Bronchial epithelial cell (primary cell): ENCODE results near the gene PCK1. TPM values are rescaled to one million over a fixed set of nuclear protein-coding genes. Genes with fewer than 3 reads are reported as not detected.

Source experiments
- DNase-seq: peaks from one replicate; pipeline ENCODE4 v3.0.0-alpha.2; 2010; ENCODE audit warnings: low read depth
- FAIRE-seq: peaks from 2 replicates; lab custom pipeline; 2011; peaks lifted over from hg19 to GRCh38; lab: Jason Lieb, UNC
- H3K27me3 ChIP-seq: 2 replicates; pipeline ENCODE4 v1.5.1; 2011; ENCODE audit warnings: low read length; ENCODE audit not compliant: control insufficient read depth, insufficient read depth
- H3K36me3 ChIP-seq: 2 replicates; pipeline ENCODE4 v1.5.1; 2011; ENCODE audit warnings: low read length; ENCODE audit not compliant: control insufficient read depth, insufficient read depth
- H3K4me3 ChIP-seq: 2 replicates; pipeline ENCODE4 v1.5.1; 2011; ENCODE audit warnings: mild to moderate bottlenecking, low read depth, low read length, control low read depth
- total RNA-seq: library from RNA; depleted of rRNA; stranded (reverse); fragments of >200 nt; gene quantifications from 2 replicates; pipeline ENCODE4 v1.2.1, GENCODE V29; 2014
- TF ChIP-seq, protein P1 (sequence below): IDR thresholded peaks from 2 replicates; pipeline ENCODE4 v1.5.1; 2011; ENCODE audit warnings: mild to moderate bottlenecking, moderate library complexity, low read length, control low read depth, inconsistent platforms; ENCODE audit not compliant: insufficient read depth, severe bottlenecking

The PCK1 gene
- total RNA-seq, 1 donor from 2014 or later = not detected

GRCh38 chr20:57573894-57574293 is 13.0 kb downstream of the PCK1 start:
- Histone ChIP-seq H3K36me3 (no peaks in the 10 kb centered on the region), H3K27me3 (peaks cover 12% of the 10 kb centered on the region), H3K4me3 (no peak overlapping the region)
- no peak for DNase-seq
- no peak for FAIRE-seq
- TF ChIP-seq, protein P1, sequence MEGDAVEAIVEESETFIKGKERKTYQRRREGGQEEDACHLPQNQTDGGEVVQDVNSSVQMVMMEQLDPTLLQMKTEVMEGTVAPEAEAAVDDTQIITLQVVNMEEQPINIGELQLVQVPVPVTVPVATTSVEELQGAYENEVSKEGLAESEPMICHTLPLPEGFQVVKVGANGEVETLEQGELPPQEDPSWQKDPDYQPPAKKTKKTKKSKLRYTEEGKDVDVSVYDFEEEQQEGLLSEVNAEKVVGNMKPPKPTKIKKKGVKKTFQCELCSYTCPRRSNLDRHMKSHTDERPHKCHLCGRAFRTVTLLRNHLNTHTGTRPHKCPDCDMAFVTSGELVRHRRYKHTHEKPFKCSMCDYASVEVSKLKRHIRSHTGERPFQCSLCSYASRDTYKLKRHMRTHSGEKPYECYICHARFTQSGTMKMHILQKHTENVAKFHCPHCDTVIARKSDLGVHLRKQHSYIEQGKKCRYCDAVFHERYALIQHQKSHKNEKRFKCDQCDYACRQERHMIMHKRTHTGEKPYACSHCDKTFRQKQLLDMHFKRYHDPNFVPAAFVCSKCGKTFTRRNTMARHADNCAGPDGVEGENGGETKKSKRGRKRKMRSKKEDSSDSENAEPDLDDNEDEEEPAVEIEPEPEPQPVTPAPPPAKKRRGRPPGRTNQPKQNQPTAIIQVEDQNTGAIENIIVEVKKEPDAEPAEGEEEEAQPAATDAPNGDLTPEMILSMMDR = no peak

DNA sequence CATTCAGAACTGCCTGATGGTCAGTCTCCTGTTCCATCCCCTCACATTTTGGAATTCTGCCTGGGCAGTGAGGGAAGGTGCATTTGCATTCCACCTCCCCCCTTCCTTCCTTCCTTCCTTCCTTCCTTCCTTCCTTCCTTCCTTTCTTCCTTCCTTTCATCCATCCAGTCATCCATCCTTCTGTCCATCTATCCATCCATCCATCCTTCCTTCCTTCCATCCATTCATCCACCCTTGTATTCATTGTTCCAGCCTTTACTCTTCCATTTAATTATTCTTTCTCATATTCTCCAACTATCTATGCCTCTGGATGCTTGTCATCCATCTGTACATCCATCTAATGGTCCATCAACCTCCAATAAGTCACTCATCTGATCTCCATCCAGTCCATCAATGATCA is 14.0 kb downstream of the PCK1 start:
- no peaks in the 10 kb centered on the region for H3K36me3 ChIP-seq
- H3K27me3 ChIP-seq = peaks cover 14% of the 10 kb centered on the region
- TF ChIP-seq, protein P1 = no peak
- FAIRE-seq = no peak
- no peak overlapping the region for H3K4me3 ChIP-seq
- no peak for DNase-seq

DNA sequence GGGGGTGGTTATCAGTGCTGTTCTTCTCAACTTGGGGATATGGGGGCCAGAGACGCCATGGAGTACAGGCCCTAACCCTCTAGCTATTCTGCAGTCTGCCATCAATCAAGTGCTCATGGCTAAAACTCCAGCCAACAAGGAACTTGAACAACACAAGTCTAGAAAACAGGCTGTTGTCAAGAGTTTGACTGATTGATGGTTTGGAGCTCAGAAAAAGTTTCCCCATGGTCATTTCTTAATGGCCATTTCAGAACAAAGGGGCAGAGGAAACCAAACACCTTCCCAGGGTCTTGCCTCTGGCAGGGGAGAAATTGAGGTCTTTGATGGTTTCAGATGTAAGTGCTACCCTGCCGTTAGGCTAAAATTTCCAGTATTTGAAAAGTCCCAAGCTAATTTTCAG is 15.1 kb downstream of the PCK1 start:
- Histone ChIP-seq H3K36me3 (no peaks in the 10 kb centered on the region), H3K27me3 (peaks cover 14% of the 10 kb centered on the region), H3K4me3 (no peak overlapping the region)
- DNase-seq (no peak), FAIRE-seq (no peak)
- TF ChIP-seq, protein P1 = no peak

DNA sequence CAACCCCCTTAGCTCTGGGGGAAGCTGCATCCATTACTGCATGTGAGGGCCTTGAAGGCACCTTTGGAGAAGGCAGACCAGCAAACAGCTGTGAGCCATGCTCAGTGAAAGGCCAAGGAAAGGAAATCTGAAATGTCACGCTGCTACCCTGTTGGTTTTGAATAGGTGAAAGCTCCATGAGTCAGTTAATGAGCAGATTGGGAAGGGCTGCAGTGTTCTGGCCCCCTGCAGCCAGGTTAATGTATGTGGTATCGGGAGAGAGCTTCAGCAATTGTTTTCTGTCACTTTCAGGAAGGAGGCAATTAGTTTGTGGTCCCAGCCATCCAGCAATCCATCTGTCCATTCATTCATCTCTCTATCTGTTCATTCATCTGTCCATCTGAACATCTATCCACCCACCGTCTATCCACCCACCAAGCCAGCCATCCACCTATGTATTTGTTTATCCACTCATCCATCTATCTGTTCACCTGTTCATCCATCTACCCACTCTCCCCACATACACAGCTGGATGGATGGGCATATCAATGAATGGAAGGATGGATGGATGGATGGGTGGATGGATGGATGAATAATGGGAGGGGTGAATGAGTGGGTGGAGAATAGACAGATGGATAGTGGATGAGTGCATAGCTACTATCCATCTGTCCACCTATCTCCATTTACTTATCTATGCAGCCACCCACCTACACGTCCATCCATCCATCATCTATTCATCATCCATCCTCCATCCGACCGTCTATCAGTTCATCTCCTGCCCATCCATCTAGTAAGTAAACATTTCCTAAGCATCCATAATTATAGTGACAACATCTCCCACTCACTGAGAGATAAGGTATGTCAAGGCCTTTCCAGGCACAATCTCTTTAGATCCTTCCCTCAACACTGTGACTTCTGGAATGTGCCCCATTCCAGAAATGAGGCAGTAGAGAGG is 16.0 kb downstream of the PCK1 start:
- DNase-seq (no peak), FAIRE-seq (no peak)
- TF ChIP-seq, protein P1 = no peak
- Histone ChIP-seq H3K4me3 (no peak overlapping the region), H3K27me3 (peaks cover 14% of the 10 kb centered on the region), H3K36me3 (no peaks in the 10 kb centered on the region)

DNA sequence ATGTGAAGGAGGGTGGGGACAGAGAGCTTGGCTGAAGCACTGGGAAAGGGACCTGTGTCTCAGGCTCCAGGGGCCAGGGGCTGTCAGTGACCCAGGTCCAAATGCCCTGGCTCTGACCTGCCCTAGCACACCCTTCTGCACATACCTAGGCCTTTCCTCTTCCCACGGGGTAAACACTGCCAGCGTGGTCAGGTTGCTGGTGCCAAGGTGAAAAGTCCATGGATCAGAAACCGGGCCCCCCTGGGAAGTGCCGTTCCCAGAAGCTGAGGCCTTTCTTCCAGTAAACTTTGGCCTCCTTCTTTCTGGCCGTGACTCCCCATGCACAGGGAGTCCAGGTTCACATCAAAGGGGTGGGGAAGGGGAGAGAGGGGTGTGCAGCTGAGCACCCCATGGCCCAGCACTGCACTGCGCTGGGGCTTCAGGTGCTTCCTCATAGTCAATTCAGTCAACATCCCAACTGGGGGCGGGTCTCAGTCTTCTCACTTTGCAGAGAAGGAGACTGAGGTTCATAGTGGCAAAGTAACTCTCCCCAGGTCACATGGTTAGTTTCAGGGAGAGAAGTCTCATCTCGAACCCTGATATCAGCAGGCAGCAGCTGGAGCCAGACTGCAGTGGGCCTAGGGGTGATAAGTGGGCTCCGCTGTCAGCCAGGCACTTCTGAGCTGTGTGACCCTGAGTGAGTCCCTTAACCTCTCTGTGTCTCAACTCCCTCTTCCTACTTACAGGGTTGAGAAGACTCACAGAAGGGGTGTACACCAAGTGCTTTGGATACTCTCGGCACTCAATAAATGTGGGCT is 17.0 kb downstream of the PCK1 start:
- FAIRE-seq = no peak
- no peak for DNase-seq
- no peak overlapping the region for H3K4me3 ChIP-seq
- TF ChIP-seq, protein P1 = no peak
- peaks cover 16% of the 10 kb centered on the region for H3K27me3 ChIP-seq
- H3K36me3 ChIP-seq = no peaks in the 10 kb centered on the region
